GM19438 (cell line): Measurements from ENCODE around the gene GSS.

ENCODE experiments used
- ATAC-seq: cut with Tn5 transposase; IDR thresholded peaks from one replicate; pipeline ENCODE4 v1.9.1; 2021; ENCODE audit warnings: low read depth; ENCODE audit not compliant: unreplicated experiment

The GSS gene

GRCh38 chr20:34949120-34949519, 6.5 kb downstream of the GSS start:
- no peak for ATAC-seq

- ATAC-seq: no peak
These were observed 7.6 kb downstream of the GSS start for GRCh38 chr20:34948030-34948429.

- no peak for ATAC-seq
These were observed 8.3 kb downstream of the GSS start for GRCh38 chr20:34947336-34947735.

GRCh38 chr20:34946661-34947060, 8.9 kb downstream of the GSS start:
- no peak for ATAC-seq

GRCh38 chr20:34945315-34946077, 10.1 kb downstream of the GSS start:
- no peak for ATAC-seq

- no peak for ATAC-seq
These were observed 11.6 kb downstream of the GSS start for GRCh38 chr20:34943808-34944567.

GRCh38 chr20:34942301-34942700, 13.3 kb downstream of the GSS start:
- ATAC-seq: no peak

GRCh38 chr20:34941226-34941625, 14.4 kb downstream of the GSS start:
- no peak for ATAC-seq

GRCh38 chr20:34940081-34940481, 15.5 kb downstream of the GSS start:
- ATAC-seq: no peak

GRCh38 chr20:34938466-34939163, 17.0 kb downstream of the GSS start:
- no peak for ATAC-seq

GRCh38 chr20:34931771-34932170, 23.8 kb downstream of the GSS start:
- no peak for ATAC-seq

- no peak for ATAC-seq
These were observed 27.2 kb downstream of the GSS start for GRCh38 chr20:34928411-34928810.

- ATAC-seq: no peak
These were observed 27.9 kb downstream of the GSS start for GRCh38 chr20:34927736-34928135.

- no peak for ATAC-seq
These were observed 29.0 kb downstream of the GSS start for GRCh38 chr20:34926581-34926980.

- ATAC-seq: no peak
These were observed 29.6 kb downstream of the GSS start for GRCh38 chr20:34925981-34926380.

GRCh38 chr20:34925341-34925740, 30.3 kb downstream of the GSS start:
- ATAC-seq: no peak

GRCh38 chr20:34923414-34923813, 32.2 kb downstream of the GSS start:
- ATAC-seq: no peak

GRCh38 chr20:34922654-34923381, 32.8 kb downstream of the GSS start:
- ATAC-seq: no peak

- ATAC-seq: no peak
These were observed 34.2 kb downstream of the GSS start for GRCh38 chr20:34921436-34921835.

GRCh38 chr20:34920055-34920454, 35.6 kb downstream of the GSS start:
- ATAC-seq: no peak
